ENCODE results near the gene PKLR. TPM values are rescaled to one million over a fixed set of nuclear protein-coding genes. Genes with fewer than 3 reads are reported as not detected.

PKLR gene
- total RNA-seq, 1 donor from 2014 or later, result 0.11 TPM

- Mint-ChIP-seq H3K9me3 (no peaks in the 10 kb centered on the region), H3K4me1 (peaks cover 19% of the 10 kb centered on the region), H3K27ac (peak overlapping the region; percentile 98), H3K4me3 (peak overlapping the region; percentile 2), H3K36me3 (peaks cover 35% of the 10 kb centered on the region), H3K27me3 (ENCODE audit: low read depth) (no peaks in the 10 kb centered on the region)
- TF ChIP-seq CTCF (IDR thresholded peaks at IDR 0.05; ENCODE audit: unreplicated experiment), result no peak
- DNase-seq (ENCODE audit: low spot score in 2 of 2, unreplicated experiment in 2 of 2), result no peak
These were observed 38.2 kb downstream of the PKLR start for GRCh38 chr1:155263067-155263466.

GRCh38 chr1:155261852-155262673 is 39.2 kb downstream of the PKLR start, which contains the start of gene SCAMP3:
SCAMP3 (minus strand) TSS chr1:155262360; CDS start chr1:155262151, 209 bp downstream.
- Mint-ChIP-seq H3K27me3 (ENCODE audit: low read depth) (no peaks in the 10 kb centered on the region), H3K27ac (peak within 1 kb of the TSS; percentile 98)

GRCh38 chr1:155261493-155261851 is 39.8 kb downstream of the PKLR start:
- Mint-ChIP-seq H3K4me3 (peak overlapping the region; percentile 98), H3K36me3 (peaks cover 35% of the 10 kb centered on the region), H3K4me1 (peaks cover 19% of the 10 kb centered on the region), H3K27me3 (ENCODE audit: low read depth) (no peaks in the 10 kb centered on the region), H3K9me3 (no peaks in the 10 kb centered on the region), H3K27ac (peak overlapping the region; percentile 98)
- TF ChIP-seq CTCF (IDR thresholded peaks at IDR 0.05; ENCODE audit: unreplicated experiment), result no peak
- DNase-seq (ENCODE audit: low spot score in 2 of 2, unreplicated experiment in 2 of 2), result no peak

More at GRCh38 chr1:155261852-155262673, 39.2 kb downstream of the PKLR start, which contains the start of gene SCAMP3:
- peak; percentile 79 to 86 for DNase-seq (ENCODE audit: low spot score in 2 of 2, unreplicated experiment in 2 of 2)
- Mint-ChIP-seq H3K9me3 (no peaks in the 10 kb centered on the region), H3K4me3 (peak within 1 kb of the TSS; percentile 98), H3K4me1 (peaks cover 19% of the 10 kb centered on the region), H3K36me3 (peaks cover 33% of the 10 kb centered on the region)
- no peak for TF ChIP-seq CTCF (IDR thresholded peaks at IDR 0.05; ENCODE audit: unreplicated experiment)

GRCh38 chr1:155260276-155260675 is 41.0 kb downstream of the PKLR start:
- peaks cover 29% of the 10 kb centered on the region for H3K36me3 Mint-ChIP-seq
- no peak for TF ChIP-seq CTCF (IDR thresholded peaks at IDR 0.05; ENCODE audit: unreplicated experiment)
- H3K4me1 Mint-ChIP-seq, result peaks cover 23% of the 10 kb centered on the region
- no peak overlapping the region for H3K27ac Mint-ChIP-seq
- H3K4me3 Mint-ChIP-seq, result peak overlapping the region; percentile 98
- DNase-seq (ENCODE audit: low spot score in 2 of 2, unreplicated experiment in 2 of 2), result no peak
- H3K9me3 Mint-ChIP-seq, result no peaks in the 10 kb centered on the region
- H3K27me3 Mint-ChIP-seq (ENCODE audit: low read depth), result no peaks in the 10 kb centered on the region

- Mint-ChIP-seq H3K27ac (peak overlapping the region; percentile 93), H3K36me3 (peaks cover 20% of the 10 kb centered on the region), H3K27me3 (ENCODE audit: low read depth) (no peaks in the 10 kb centered on the region), H3K4me1 (peaks cover 31% of the 10 kb centered on the region), H3K4me3 (peak overlapping the region; percentile 75), H3K9me3 (no peaks in the 10 kb centered on the region)
- TF ChIP-seq CTCF (IDR thresholded peaks at IDR 0.05; ENCODE audit: unreplicated experiment), result no peak
- no peak for DNase-seq (ENCODE audit: low spot score in 2 of 2, unreplicated experiment in 2 of 2)
These were observed 45.0 kb downstream of the PKLR start for GRCh38 chr1:155256058-155256852.
